ENCODE results near the gene FASTK.

FASTK gene

GRCh38 chr7:151039850-151040548 lies 40.6 kb downstream of the FASTK start:
- no peak overlapping the region for H3K4me3 ChIP-seq (ENCODE audit: low read length)
- no peaks in the 10 kb centered on the region for H3K36me3 ChIP-seq (ENCODE audit: control insufficient read depth, insufficient read depth, low read length)
- H3K9ac ChIP-seq (ENCODE audit: low read length) = no peak overlapping the region
- H3K4me1 ChIP-seq (ENCODE audit: control insufficient read depth, insufficient read depth, low read length) = peaks cover 23% of the 10 kb centered on the region
- H3K27me3 ChIP-seq (ENCODE audit: control insufficient read depth, insufficient read depth, low read length) = no peaks in the 10 kb centered on the region
- no peaks in the 10 kb centered on the region for H3K9me3 ChIP-seq (ENCODE audit: control insufficient read depth, low read length)

- Histone ChIP-seq H3K9me3 (ENCODE audit: control insufficient read depth, low read length) (no peaks in the 10 kb centered on the region), H3K4me1 (ENCODE audit: control insufficient read depth, insufficient read depth, low read length) (peaks cover 23% of the 10 kb centered on the region), H3K36me3 (ENCODE audit: control insufficient read depth, insufficient read depth, low read length) (no peaks in the 10 kb centered on the region), H3K4me3 (ENCODE audit: low read length) (no peak overlapping the region), H3K27me3 (ENCODE audit: control insufficient read depth, insufficient read depth, low read length) (no peaks in the 10 kb centered on the region), H3K9ac (ENCODE audit: low read length) (peak overlapping the region; percentile 31)
Observed at GRCh38 chr7:151038951-151039849, 41.4 kb downstream of the FASTK start.

GRCh38 chr7:151035902-151036301 lies 44.7 kb downstream of the FASTK start:
- no peak overlapping the region for H3K4me3 ChIP-seq (ENCODE audit: low read length)
- H3K9ac ChIP-seq (ENCODE audit: low read length) = no peak overlapping the region
- H3K9me3 ChIP-seq (ENCODE audit: control insufficient read depth, low read length) = no peaks in the 10 kb centered on the region
- H3K36me3 ChIP-seq (ENCODE audit: control insufficient read depth, insufficient read depth, low read length) = no peaks in the 10 kb centered on the region
- H3K4me1 ChIP-seq (ENCODE audit: control insufficient read depth, insufficient read depth, low read length) = peaks cover 23% of the 10 kb centered on the region
- no peaks in the 10 kb centered on the region for H3K27me3 ChIP-seq (ENCODE audit: control insufficient read depth, insufficient read depth, low read length)

GRCh38 chr7:151035026-151035717 lies 45.4 kb downstream of the FASTK start:
- Histone ChIP-seq H3K4me3 (ENCODE audit: low read length) (no peak overlapping the region), H3K4me1 (ENCODE audit: control insufficient read depth, insufficient read depth, low read length) (peaks cover 19% of the 10 kb centered on the region), H3K9me3 (ENCODE audit: control insufficient read depth, low read length) (no peaks in the 10 kb centered on the region), H3K36me3 (ENCODE audit: control insufficient read depth, insufficient read depth, low read length) (no peaks in the 10 kb centered on the region), H3K9ac (ENCODE audit: low read length) (no peak overlapping the region), H3K27me3 (ENCODE audit: control insufficient read depth, insufficient read depth, low read length) (no peaks in the 10 kb centered on the region)

GRCh38 chr7:151034312-151035025 lies 46.1 kb downstream of the FASTK start:
- no peak overlapping the region for H3K9ac ChIP-seq (ENCODE audit: low read length)
- peaks cover 12% of the 10 kb centered on the region for H3K4me1 ChIP-seq (ENCODE audit: control insufficient read depth, insufficient read depth, low read length)
- H3K9me3 ChIP-seq (ENCODE audit: control insufficient read depth, low read length) = no peaks in the 10 kb centered on the region
- H3K4me3 ChIP-seq (ENCODE audit: low read length) = no peak overlapping the region
- H3K27me3 ChIP-seq (ENCODE audit: control insufficient read depth, insufficient read depth, low read length) = no peaks in the 10 kb centered on the region
- no peaks in the 10 kb centered on the region for H3K36me3 ChIP-seq (ENCODE audit: control insufficient read depth, insufficient read depth, low read length)

GRCh38 chr7:151033864-151034249 lies 46.8 kb downstream of the FASTK start:
- no peak overlapping the region for H3K9ac ChIP-seq (ENCODE audit: low read length)
- H3K27me3 ChIP-seq (ENCODE audit: control insufficient read depth, insufficient read depth, low read length) = no peaks in the 10 kb centered on the region
- no peak overlapping the region for H3K4me3 ChIP-seq (ENCODE audit: low read length)
- no peaks in the 10 kb centered on the region for H3K9me3 ChIP-seq (ENCODE audit: control insufficient read depth, low read length)
- peaks cover 9% of the 10 kb centered on the region for H3K4me1 ChIP-seq (ENCODE audit: control insufficient read depth, insufficient read depth, low read length)
- no peaks in the 10 kb centered on the region for H3K36me3 ChIP-seq (ENCODE audit: control insufficient read depth, insufficient read depth, low read length)

- H3K4me3 ChIP-seq (ENCODE audit: low read length) = no peak overlapping the region
- peaks cover 3% of the 10 kb centered on the region for H3K4me1 ChIP-seq (ENCODE audit: control insufficient read depth, insufficient read depth, low read length)
- no peak overlapping the region for H3K9ac ChIP-seq (ENCODE audit: low read length)
- no peaks in the 10 kb centered on the region for H3K36me3 ChIP-seq (ENCODE audit: control insufficient read depth, insufficient read depth, low read length)
- no peaks in the 10 kb centered on the region for H3K27me3 ChIP-seq (ENCODE audit: control insufficient read depth, insufficient read depth, low read length)
- H3K9me3 ChIP-seq (ENCODE audit: control insufficient read depth, low read length) = no peaks in the 10 kb centered on the region
Observed at GRCh38 chr7:151032936-151033863, 47.4 kb downstream of the FASTK start.

- Histone ChIP-seq H3K4me1 (ENCODE audit: control insufficient read depth, insufficient read depth, low read length) (peaks cover 19% of the 10 kb centered on the region), H3K9ac (ENCODE audit: low read length) (no peak overlapping the region), H3K27me3 (ENCODE audit: control insufficient read depth, insufficient read depth, low read length) (no peaks in the 10 kb centered on the region), H3K9me3 (ENCODE audit: control insufficient read depth, low read length) (no peaks in the 10 kb centered on the region), H3K36me3 (ENCODE audit: control insufficient read depth, insufficient read depth, low read length) (no peaks in the 10 kb centered on the region), H3K4me3 (ENCODE audit: low read length) (no peak overlapping the region)
Observed at GRCh38 chr7:151031011-151031410, 49.6 kb downstream of the FASTK start.

GRCh38 chr7:151028948-151029501 lies 51.6 kb downstream of the FASTK start:
- Histone ChIP-seq H3K9me3 (ENCODE audit: control insufficient read depth, low read length) (no peaks in the 10 kb centered on the region), H3K4me1 (ENCODE audit: control insufficient read depth, insufficient read depth, low read length) (peaks cover 19% of the 10 kb centered on the region), H3K27me3 (ENCODE audit: control insufficient read depth, insufficient read depth, low read length) (no peaks in the 10 kb centered on the region), H3K9ac (ENCODE audit: low read length) (peak overlapping the region; percentile 62), H3K4me3 (ENCODE audit: low read length) (peak overlapping the region; percentile 99), H3K36me3 (ENCODE audit: control insufficient read depth, insufficient read depth, low read length) (no peaks in the 10 kb centered on the region)

GRCh38 chr7:151028131-151028947 lies 52.3 kb downstream of the FASTK start, which contains the start of gene ABCB8:
Gene ABCB8 (plus strand): TSS chr7:151028450. CDS start chr7:151028516, 66 bp downstream.
- Histone ChIP-seq H3K9me3 (ENCODE audit: control insufficient read depth, low read length) (no peaks in the 10 kb centered on the region), H3K36me3 (ENCODE audit: control insufficient read depth, insufficient read depth, low read length) (no peaks in the 10 kb centered on the region), H3K27me3 (ENCODE audit: control insufficient read depth, insufficient read depth, low read length) (no peaks in the 10 kb centered on the region), H3K4me1 (ENCODE audit: control insufficient read depth, insufficient read depth, low read length) (peaks cover 19% of the 10 kb centered on the region), H3K9ac (ENCODE audit: low read length) (peak within 1 kb of the TSS; percentile 62), H3K4me3 (ENCODE audit: low read length) (peak within 1 kb of the TSS; percentile 99)
